Measurements from ENCODE around the gene SLC16A6. TPM values are rescaled to one million over a fixed set of nuclear protein-coding genes. Genes with fewer than 3 reads are reported as not detected.

SLC16A6 gene
- total RNA-seq, 1 experiment from 2014 or later, result 4.8 TPM

GRCh38 chr17:68325961-68326360 lies 35.0 kb upstream of the SLC16A6 start (continued):
- TF ChIP-seq ZNF274 (IDR thresholded peaks at IDR 0.05; ENCODE audit: low read depth, low read length), result no peak
- no peak for TF ChIP-seq SP1 (IDR thresholded peaks at IDR 0.05; ENCODE audit: low read depth)

- Histone ChIP-seq H3K9ac (ENCODE audit: low read length) (no peak overlapping the region), H3K4me1 (ENCODE audit: control insufficient read depth in 1 of 2, insufficient read depth in 2 of 2, low read length in 2 of 2) (peaks cover 15 to 28% of the 10 kb centered on the region in 2 experiments), H3K9me2 (ENCODE audit: insufficient read depth) (no peaks in the 10 kb centered on the region), H3K36me3 (ENCODE audit: control insufficient read depth in 1 of 2, insufficient read depth in 2 of 2, low read length in 2 of 2) (no peaks in the 10 kb centered on the region), H3K4me3 (replicated peaks in 1 of 2; ENCODE audit: low read depth in 1 of 2, low read length in 2 of 2) (no peak overlapping the region), H3K27me3 (ENCODE audit: insufficient read depth, low read length) (no peaks in the 10 kb centered on the region), H3K79me2 (ENCODE audit: insufficient read depth, low read length) (no peaks in the 10 kb centered on the region), H3K9me3 (ENCODE audit: control insufficient read depth in 1 of 2, insufficient read depth in 1 of 2, low read depth in 1 of 2, low read length in 2 of 2) (no peaks in the 10 kb centered on the region), H4K20me1 (ENCODE audit: insufficient read depth) (no peaks in the 10 kb centered on the region), H2AFZ (ENCODE audit: low read depth, low read length, poor library complexity, severe bottlenecking) (no peak overlapping the region), H3K27ac (ENCODE audit: low read depth, low read length) (no peak overlapping the region), H3K4me2 (ENCODE audit: low read length) (no peak overlapping the region)
- TF ChIP-seq CEBPB (IDR thresholded peaks at IDR 0.05; ENCODE audit: low read depth), result no peak
- TF ChIP-seq ZFX (IDR thresholded peaks at IDR 0.05), result no peak
- no peak for TF ChIP-seq POLR2A (IDR thresholded peaks at IDR 0.05; ENCODE audit: borderline replicate concordance, extremely low read depth, insufficient read depth, insufficient read length)
- no peak for TF ChIP-seq SRF (IDR thresholded peaks at IDR 0.05; ENCODE audit: low read depth)
- no peak for TF ChIP-seq FOSL1 (IDR thresholded peaks at IDR 0.05; ENCODE audit: low read depth)
- no peak for TF ChIP-seq ELF1 (IDR thresholded peaks at IDR 0.05; ENCODE audit: borderline replicate concordance, low read depth)
- no peak for TF ChIP-seq SIN3A (IDR thresholded peaks at IDR 0.05; ENCODE audit: low read depth)
- ChIA-PET POLR2A (interaction anchor here (0.7 kb wide), 1 partner anchor 102 kb away, joined by 3 read pairs; no protein-coding TSS in a partner anchor), CTCF (no interaction called here), RAD21 (ENCODE audit: low non-redundant PET in 1 of 2, low total read pairs in 2 of 2, uncharacterized antibody in 2 of 2, unreplicated experiment in 2 of 2) (no interaction called here)
- intact Hi-C loops (cut with micrococcal nuclease), result no loop called here
- BruUV-seq (replicated peaks), result no TSS peak
- DNase-seq (ENCODE audit: low read depth, low spot score) (no peak), ATAC-seq (no peak)
Measured at GRCh38 chr17:68324654-68325336, 33.9 kb upstream of the SLC16A6 start.

GRCh38 chr17:68324114-68324513 lies 33.2 kb upstream of the SLC16A6 start:
- H2AFZ ChIP-seq (ENCODE audit: low read depth, low read length, poor library complexity, severe bottlenecking), result no peak overlapping the region
- H3K4me2 ChIP-seq (ENCODE audit: low read length), result no peak overlapping the region
- DNase-seq (ENCODE audit: low read depth, low spot score), result no peak
- no peak overlapping the region for H3K9ac ChIP-seq (ENCODE audit: low read length)
- CTCF ChIA-PET, result interaction anchor here (0.8 kb wide), 1 partner anchor 112 kb away, joined by 3 read pairs; no protein-coding TSS in a partner anchor
- POLR2A ChIA-PET, result interaction anchor here (0.7 kb wide), 1 partner anchor 103 kb away, joined by 3 read pairs; no protein-coding TSS in a partner anchor
- no peaks in the 10 kb centered on the region for H4K20me1 ChIP-seq (ENCODE audit: insufficient read depth)
- H3K79me2 ChIP-seq (ENCODE audit: insufficient read depth, low read length), result no peaks in the 10 kb centered on the region
- no peaks in the 10 kb centered on the region for H3K9me2 ChIP-seq (ENCODE audit: insufficient read depth)
- H3K27me3 ChIP-seq (ENCODE audit: insufficient read depth, low read length), result no peaks in the 10 kb centered on the region
- no peaks in the 10 kb centered on the region for H3K36me3 ChIP-seq (ENCODE audit: control insufficient read depth in 1 of 2, insufficient read depth in 2 of 2, low read length in 2 of 2)
- BruUV-seq (replicated peaks), result no TSS peak
- peaks cover 12 to 26% of the 10 kb centered on the region in 2 experiments for H3K4me1 ChIP-seq (ENCODE audit: control insufficient read depth in 1 of 2, insufficient read depth in 2 of 2, low read length in 2 of 2)
- RAD21 ChIA-PET (ENCODE audit: low non-redundant PET in 1 of 2, low total read pairs in 2 of 2, uncharacterized antibody in 2 of 2, unreplicated experiment in 2 of 2), result no interaction called here
- intact Hi-C loops (cut with micrococcal nuclease), result no loop called here
- ATAC-seq, result no peak
- H3K27ac ChIP-seq (ENCODE audit: low read depth, low read length), result no peak overlapping the region
- no peak overlapping the region for H3K4me3 ChIP-seq (replicated peaks in 1 of 2; ENCODE audit: low read depth in 1 of 2, low read length in 2 of 2)
- H3K9me3 ChIP-seq (ENCODE audit: control insufficient read depth in 1 of 2, insufficient read depth in 1 of 2, low read depth in 1 of 2, low read length in 2 of 2), result no peaks in the 10 kb centered on the region
- TF ChIP-seq POLR2AphosphoS5 (IDR thresholded peaks at IDR 0.05; ENCODE audit: low read depth, low read length) (no peak), FOSL1 (IDR thresholded peaks at IDR 0.05; ENCODE audit: low read depth) (no peak)
